SKM-1 (cell line): ENCODE results near the gene AXDND1.
"Not testable (repeated sequence)": the region's sequence is repeated elsewhere in the genome, so short reads cannot be mapped to it uniquely, and the experiment has no call there.

Experiments used
- DNase-seq: peaks from one replicate; lab custom pipeline; 2025; ENCODE audit not compliant: unreplicated experiment; lab: John Stamatoyannopoulos, UW

AXDND1 gene

DNA sequence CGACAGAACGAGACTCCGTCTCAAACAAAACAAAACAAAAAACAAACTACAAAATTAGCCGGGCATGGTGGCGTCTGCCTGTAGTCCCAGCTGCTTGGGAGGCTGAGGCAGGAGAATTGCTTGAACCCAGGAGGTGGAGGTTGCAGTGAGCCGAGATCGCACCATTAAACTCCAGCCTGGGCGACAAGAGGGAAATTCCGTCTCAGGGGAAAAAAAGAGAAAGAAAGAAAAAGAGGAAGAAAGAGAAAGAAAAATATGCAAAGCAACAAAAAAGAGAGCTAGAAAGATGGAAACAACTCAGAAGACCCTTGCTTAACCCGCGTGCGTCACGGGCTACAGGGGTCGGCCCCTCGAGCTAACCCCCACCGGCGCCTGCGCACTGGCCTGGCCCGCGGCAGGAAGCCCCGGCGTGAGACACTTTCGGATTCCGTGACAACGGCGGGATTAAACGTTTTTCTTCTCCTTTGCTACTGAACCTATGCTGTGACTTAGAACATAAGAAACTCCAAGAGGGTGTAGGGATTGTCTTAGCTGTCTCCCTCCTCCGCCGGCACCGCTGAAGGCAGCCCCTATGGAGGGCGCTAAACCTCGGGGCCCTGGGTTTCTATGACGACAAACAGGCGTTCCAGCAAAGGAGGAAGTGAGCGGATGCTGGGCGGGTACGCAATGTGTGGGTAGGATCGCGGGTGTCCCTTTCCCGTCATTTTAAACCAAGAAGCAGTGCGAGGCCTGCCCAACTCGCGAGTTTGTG is at the start of gene AXDND1:
Gene AXDND1, plus strand, starts transcription at position 630 of the 751 bp plus-strand sequence. CDS start 539 bp downstream, outside the sequence.
- DNase-seq: peak; percentile 97

DNA sequence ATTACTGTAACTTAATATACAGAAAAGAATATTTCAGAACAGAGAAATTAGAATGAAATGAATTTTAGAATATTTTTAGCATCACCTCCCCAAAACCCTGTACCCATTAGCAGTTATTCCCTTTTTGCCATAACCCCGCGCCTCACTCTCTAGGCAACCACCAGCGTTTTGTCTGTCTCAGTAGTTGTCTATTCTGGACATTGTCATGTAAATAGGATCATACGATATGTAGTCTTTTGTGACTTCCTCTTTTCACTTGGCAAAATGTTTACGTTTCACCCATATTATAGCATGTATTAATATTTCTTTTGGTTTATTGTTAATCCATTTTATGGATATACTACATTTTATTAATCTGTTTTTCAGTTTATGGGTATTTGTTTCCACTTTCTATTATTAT is 47.3 kb upstream of the AXDND1 start:
- no peak for DNase-seq

- no peak for DNase-seq
Observed at GRCh38 chr1:179321533-179322216, 44.1 kb upstream of the AXDND1 start.

DNA sequence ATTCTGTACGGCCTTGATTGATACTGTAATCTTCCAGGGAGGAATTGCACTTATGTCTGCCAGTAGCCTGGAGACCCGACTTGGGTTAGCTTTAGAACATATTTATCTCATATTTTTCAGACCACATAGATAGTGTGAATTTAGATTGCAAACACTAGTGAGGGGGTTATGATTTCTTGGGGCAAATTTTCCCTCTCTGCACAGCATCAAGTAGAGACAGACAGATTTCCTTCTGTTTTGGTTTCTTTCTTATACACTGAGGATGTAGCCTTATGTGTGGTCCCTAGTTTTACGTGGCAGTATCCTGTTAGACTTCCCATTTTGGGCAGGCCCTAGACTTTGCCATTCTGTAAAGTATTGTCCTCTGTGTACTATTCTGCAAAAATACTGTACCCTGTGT is 43.2 kb upstream of the AXDND1 start:
- no peak for DNase-seq

DNA sequence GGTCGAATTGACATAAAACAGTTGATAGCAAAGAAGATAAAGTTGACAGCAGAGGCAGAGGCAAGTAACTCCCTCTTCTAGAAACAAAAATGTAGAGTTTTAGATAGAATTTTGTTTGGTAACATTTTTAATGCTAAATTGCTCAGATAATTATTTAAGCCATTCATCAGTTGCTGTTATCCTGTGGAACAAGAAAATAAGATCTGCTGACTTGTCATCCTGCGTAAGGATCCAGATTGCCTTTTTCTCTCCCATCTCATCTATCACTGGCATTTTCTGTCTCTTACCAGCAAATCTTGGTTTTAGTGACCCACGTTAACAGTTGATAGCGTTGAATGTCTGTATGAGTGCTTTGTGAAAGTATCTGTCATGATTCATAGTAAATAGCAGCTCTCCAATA is 42.3 kb upstream of the AXDND1 start:
- no peak for DNase-seq

- DNase-seq: no peak
Observed at GRCh38 chr1:179325836-179326235, 39.9 kb upstream of the AXDND1 start.

DNA sequence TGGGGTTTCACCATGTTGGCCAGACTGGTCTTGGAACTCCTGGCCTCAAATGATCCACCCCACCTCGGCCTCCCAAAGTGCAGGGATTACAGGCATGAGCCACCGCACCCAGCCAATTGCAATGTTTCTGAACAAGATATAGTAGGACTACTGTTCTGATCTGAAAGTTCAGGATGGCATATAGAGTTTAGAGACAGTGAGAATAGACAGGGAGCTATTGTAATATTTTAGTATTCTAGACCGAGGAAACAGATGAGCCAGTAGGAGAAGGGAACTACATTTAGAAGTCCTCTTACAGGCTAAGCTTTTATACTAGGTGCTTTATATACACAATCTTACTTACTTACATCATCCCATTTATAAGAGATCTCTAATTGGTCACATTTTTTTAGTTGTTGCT is 39.0 kb upstream of the AXDND1 start:
- no peak for DNase-seq

DNA sequence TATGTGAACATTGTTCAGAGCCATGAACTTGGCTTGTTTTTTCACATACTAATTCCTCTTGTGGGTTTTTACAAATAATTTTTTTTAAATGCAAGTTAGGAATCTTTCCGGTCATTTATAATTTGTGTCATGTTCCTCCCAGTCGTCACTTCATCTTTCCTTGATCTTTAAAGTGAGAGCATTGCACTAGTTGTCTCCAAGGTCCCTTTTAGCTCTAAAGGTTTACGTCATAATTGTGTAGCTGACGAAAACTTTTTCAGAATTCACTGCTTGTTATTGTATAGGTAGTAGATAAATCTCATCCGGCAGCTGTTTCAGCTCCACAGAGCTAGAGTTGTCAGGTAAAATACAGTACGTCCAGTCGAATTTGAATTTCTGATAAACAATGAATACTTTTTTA is 38.6 kb upstream of the AXDND1 start:
- DNase-seq: no peak

- peak; percentile 100 for DNase-seq
Observed at GRCh38 chr1:179327679-179328078, 38.1 kb upstream of the AXDND1 start.

DNA sequence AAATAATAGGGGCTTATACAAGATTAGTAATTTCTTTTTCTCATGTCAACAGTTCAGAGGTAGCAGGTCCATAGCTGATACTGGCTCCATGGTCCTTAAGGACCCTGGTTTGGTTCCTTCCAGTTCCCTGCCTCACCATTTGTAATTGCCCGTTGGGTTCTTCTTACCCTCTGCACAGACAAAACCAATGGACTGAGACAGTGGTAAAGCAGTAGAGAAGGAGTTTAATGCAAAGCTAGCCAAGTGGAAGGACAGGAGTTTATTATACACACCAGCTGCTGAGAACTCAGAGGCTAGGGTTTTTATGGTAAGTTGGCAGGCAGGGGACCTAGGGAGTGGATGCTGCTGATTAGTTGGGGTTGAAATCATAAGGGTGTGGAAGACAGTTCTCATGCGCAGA is 35.9 kb upstream of the AXDND1 start:
- DNase-seq: no peak

GRCh38 chr1:179334440-179334839 is 31.3 kb upstream of the AXDND1 start:
- no peak for DNase-seq

- DNase-seq: no peak
Observed at GRCh38 chr1:179337288-179337687, 28.5 kb upstream of the AXDND1 start.

GRCh38 chr1:179337942-179338560 is 27.7 kb upstream of the AXDND1 start:
- no peak for DNase-seq

DNA sequence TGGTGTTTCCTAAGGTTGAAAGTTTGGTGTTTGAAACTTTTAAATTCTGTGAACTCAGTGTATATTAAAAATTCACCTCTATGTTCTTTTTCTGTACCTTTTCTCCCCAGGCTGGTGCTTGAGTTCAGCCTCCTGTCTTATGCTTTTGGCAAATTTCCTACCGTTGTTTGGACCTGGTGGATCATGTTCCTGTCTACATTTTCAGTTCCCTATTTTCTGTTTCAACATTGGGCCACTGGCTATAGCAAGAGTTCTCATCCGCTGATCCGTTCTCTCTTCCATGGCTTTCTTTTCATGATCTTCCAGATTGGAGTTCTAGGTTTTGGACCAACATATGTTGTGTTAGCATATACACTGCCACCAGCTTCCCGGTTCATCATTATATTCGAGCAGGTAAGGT is 24.9 kb upstream of the AXDND1 start:
- peak; percentile 12 for DNase-seq

- no peak for DNase-seq
Observed at GRCh38 chr1:179341943-179342547, 23.7 kb upstream of the AXDND1 start.

GRCh38 chr1:179342740-179343404 is 22.9 kb upstream of the AXDND1 start:
- DNase-seq: no peak

DNA sequence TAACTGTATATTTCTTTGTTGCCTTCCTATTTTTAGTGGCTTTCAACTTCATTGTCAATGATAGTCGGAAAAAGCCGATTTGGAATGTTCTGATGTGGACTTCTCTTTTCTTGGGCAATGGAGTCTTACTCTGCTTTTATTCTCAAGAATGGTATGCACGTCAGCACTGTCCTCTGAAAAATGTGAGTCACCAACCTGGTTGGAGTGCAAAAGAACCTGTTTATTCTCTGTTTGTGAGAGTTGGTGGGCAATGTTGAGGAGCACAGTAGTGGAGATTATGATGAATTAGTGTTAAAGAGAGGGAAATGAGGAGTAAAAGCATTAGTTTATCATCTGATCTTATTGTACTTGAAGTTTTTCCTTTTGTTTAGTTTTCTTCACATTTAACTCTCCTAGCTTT is 14.5 kb upstream of the AXDND1 start:
- DNase-seq: no peak

GRCh38 chr1:179352236-179352635 is 13.5 kb upstream of the AXDND1 start:
- no peak for DNase-seq

DNA sequence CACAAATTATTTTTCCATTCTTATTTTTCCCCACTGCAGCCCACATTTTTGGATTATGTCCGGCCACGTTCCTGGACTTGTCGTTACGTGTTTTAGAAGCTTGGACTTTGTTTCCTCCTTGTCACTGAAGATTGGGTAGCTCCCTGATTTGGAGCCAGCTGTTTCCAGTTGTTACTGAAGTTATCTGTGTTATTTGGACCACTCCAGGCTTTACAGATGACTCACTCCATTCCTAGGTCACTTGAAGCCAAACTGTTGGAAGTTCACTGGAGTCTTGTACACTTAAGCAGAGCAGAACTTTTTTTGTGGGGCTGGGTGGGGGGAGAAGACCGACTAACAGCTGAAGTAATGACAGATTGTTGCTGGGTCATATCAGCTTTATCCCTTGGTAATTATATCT is 12.2 kb upstream of the AXDND1 start:
- DNase-seq: no peak

- not testable (repeated sequence) for DNase-seq
Observed at GRCh38 chr1:179361631-179362030, 4.1 kb upstream of the AXDND1 start.

GRCh38 chr1:179366093-179366800 is 476 bp downstream of the AXDND1 start:
- no peak for DNase-seq
